ENCODE results near the gene MMP27. TPM values are rescaled to one million over a fixed set of nuclear protein-coding genes. Genes with fewer than 3 reads are reported as not detected.

The MMP27 gene
- total RNA-seq, 1 experiment from 2014 or later: not detected

- no peaks in the 10 kb centered on the region for H3K9me3 ChIP-seq
- no peak for DNase-seq
- H3K36me3 ChIP-seq: no peaks in the 10 kb centered on the region
- H3K27me3 ChIP-seq: peaks cover 7% of the 10 kb centered on the region
- no peak overlapping the region for H3K4me3 ChIP-seq
These were observed 6.6 kb upstream of the MMP27 start for GRCh38 chr11:102712137-102712536.

GRCh38 chr11:102709201-102709945, 3.8 kb upstream of the MMP27 start:
- H3K9me3 ChIP-seq: no peaks in the 10 kb centered on the region
- peaks cover 4% of the 10 kb centered on the region for H3K27me3 ChIP-seq
- H3K36me3 ChIP-seq: no peaks in the 10 kb centered on the region
- no peak overlapping the region for H3K4me3 ChIP-seq
- DNase-seq: no peak

GRCh38 chr11:102708654-102709053, 3.1 kb upstream of the MMP27 start:
- H3K36me3 ChIP-seq: no peaks in the 10 kb centered on the region
- H3K27me3 ChIP-seq: peaks cover under 1% of the 10 kb centered on the region
- H3K4me3 ChIP-seq: no peak overlapping the region
- DNase-seq: no peak
- H3K9me3 ChIP-seq: no peaks in the 10 kb centered on the region

- H3K36me3 ChIP-seq: no peaks in the 10 kb centered on the region
- H3K4me3 ChIP-seq: no peak overlapping the region
- no peak for DNase-seq
- no peaks in the 10 kb centered on the region for H3K27me3 ChIP-seq
- H3K9me3 ChIP-seq: no peaks in the 10 kb centered on the region
These were observed 728 bp downstream of the MMP27 start for GRCh38 chr11:102704841-102705240.

- no peaks in the 10 kb centered on the region for H3K36me3 ChIP-seq
- no peaks in the 10 kb centered on the region for H3K27me3 ChIP-seq
- H3K9me3 ChIP-seq: no peaks in the 10 kb centered on the region
- no peak for DNase-seq
- no peak overlapping the region for H3K4me3 ChIP-seq
These were observed 1.6 kb downstream of the MMP27 start for GRCh38 chr11:102703826-102704493.

- no peak overlapping the region for H3K4me3 ChIP-seq
- no peaks in the 10 kb centered on the region for H3K27me3 ChIP-seq
- H3K9me3 ChIP-seq: no peaks in the 10 kb centered on the region
- no peaks in the 10 kb centered on the region for H3K36me3 ChIP-seq
- no peak for DNase-seq
These were observed 10.4 kb downstream of the MMP27 start for GRCh38 chr11:102695201-102695600.

- Histone ChIP-seq H3K27me3 (no peaks in the 10 kb centered on the region), H3K4me3 (no peak overlapping the region), H3K9me3 (no peaks in the 10 kb centered on the region), H3K36me3 (no peaks in the 10 kb centered on the region)
- no peak for DNase-seq
These were observed 19.8 kb downstream of the MMP27 start for GRCh38 chr11:102685754-102686153.

- DNase-seq: no peak
- H3K9me3 ChIP-seq: no peaks in the 10 kb centered on the region
- H3K36me3 ChIP-seq: no peaks in the 10 kb centered on the region
These were observed 20.2 kb downstream of the MMP27 start for GRCh38 chr11:102685338-102685737.

GRCh38 chr11:102683277-102683676, 22.3 kb downstream of the MMP27 start:
- Histone ChIP-seq H3K4me3 (no peak overlapping the region), H3K9me3 (no peaks in the 10 kb centered on the region), H3K27me3 (no peaks in the 10 kb centered on the region), H3K36me3 (no peaks in the 10 kb centered on the region)
- DNase-seq: no peak

More at GRCh38 chr11:102685338-102685737, 20.2 kb downstream of the MMP27 start:
- H3K27me3 ChIP-seq: no peaks in the 10 kb centered on the region
- H3K4me3 ChIP-seq: no peak overlapping the region

- no peaks in the 10 kb centered on the region for H3K27me3 ChIP-seq
- H3K9me3 ChIP-seq: no peaks in the 10 kb centered on the region
- H3K36me3 ChIP-seq: no peaks in the 10 kb centered on the region
- no peak overlapping the region for H3K4me3 ChIP-seq
- peak; percentile 49 for DNase-seq
These were observed 24.6 kb downstream of the MMP27 start for GRCh38 chr11:102680945-102681344.

- H3K9me3 ChIP-seq: no peaks in the 10 kb centered on the region
These were observed 27.5 kb downstream of the MMP27 start for GRCh38 chr11:102678022-102678421.

GRCh38 chr11:102676084-102676483, 29.5 kb downstream of the MMP27 start:
- H3K36me3 ChIP-seq: no peaks in the 10 kb centered on the region
- no peak overlapping the region for H3K4me3 ChIP-seq
- H3K9me3 ChIP-seq: no peaks in the 10 kb centered on the region
- no peak for DNase-seq
- H3K27me3 ChIP-seq: no peaks in the 10 kb centered on the region

More at GRCh38 chr11:102678022-102678421, 27.5 kb downstream of the MMP27 start:
- Histone ChIP-seq H3K4me3 (no peak overlapping the region), H3K36me3 (no peaks in the 10 kb centered on the region), H3K27me3 (no peaks in the 10 kb centered on the region)
- DNase-seq: no peak

- Histone ChIP-seq H3K27me3 (no peaks in the 10 kb centered on the region), H3K36me3 (no peaks in the 10 kb centered on the region), H3K4me3 (no peak overlapping the region), H3K9me3 (no peaks in the 10 kb centered on the region)
- no peak for DNase-seq
These were observed 35.9 kb downstream of the MMP27 start for GRCh38 chr11:102669664-102670063.

- H3K27me3 ChIP-seq: no peaks in the 10 kb centered on the region
- H3K9me3 ChIP-seq: no peaks in the 10 kb centered on the region
- H3K4me3 ChIP-seq: no peak overlapping the region
- no peak for DNase-seq
- no peaks in the 10 kb centered on the region for H3K36me3 ChIP-seq
These were observed 39.1 kb downstream of the MMP27 start for GRCh38 chr11:102666331-102666957.

- Histone ChIP-seq H3K36me3 (no peaks in the 10 kb centered on the region), H3K9me3 (no peaks in the 10 kb centered on the region), H3K27me3 (no peaks in the 10 kb centered on the region), H3K4me3 (no peak overlapping the region)
- DNase-seq: peak; percentile 5
These were observed 41.4 kb downstream of the MMP27 start for GRCh38 chr11:102664001-102664752.

- Histone ChIP-seq H3K4me3 (no peak overlapping the region), H3K27me3 (no peaks in the 10 kb centered on the region; the same call in 1 of the 2 replicates), H3K9me3 (no peaks in the 10 kb centered on the region), H3K36me3 (no peaks in the 10 kb centered on the region)
- DNase-seq: no peak
These were observed 43.0 kb downstream of the MMP27 start for GRCh38 chr11:102662607-102663006.

- DNase-seq: no peak
- H3K4me3 ChIP-seq: no peak overlapping the region
- no peaks in the 10 kb centered on the region for H3K36me3 ChIP-seq
- no peaks in the 10 kb centered on the region for H3K9me3 ChIP-seq
- H3K27me3 ChIP-seq: no peaks in the 10 kb centered on the region; the same call in 1 of the 2 replicates
These were observed 44.5 kb downstream of the MMP27 start for GRCh38 chr11:102661040-102661439.

Data from MG63 (cell line).